H1 (cell line): ENCODE data around the gene GREB1L. TPM values are rescaled to one million over a fixed set of nuclear protein-coding genes. Genes with fewer than 3 reads are reported as not detected.

Source experiments
- CTCF ChIA-PET: fragments of 300-600 bp; sonication (Branson Sonifier 250); formaldehyde crosslinking; loops from one replicate; lab custom pipeline; 2021; ENCODE audit not compliant: partially characterized antibody; lab: Charles Lee
- POLR2A ChIA-PET: fragments of 300-600 bp; sonication (Branson Sonifier 250); formaldehyde crosslinking; loops from one replicate; lab custom pipeline; 2021; ENCODE audit warnings: inconsistent platforms; ENCODE audit not compliant: partially characterized antibody; lab: Charles Lee
- DNase-seq, 2 experiments: peaks; one replicate each; pipeline versions ENCODE4 v3.0.0 to v3.0.0-alpha.2; 2010 to 2022; ENCODE audit warnings: low spot score in 2 of 2, low read depth in 1 of 2, mixed read lengths in 1 of 2
- FAIRE-seq: peaks from 2 replicates; lab custom pipeline; 2011; peaks lifted over from hg19 to GRCh38; lab: Jason Lieb, UNC
- H2AFZ ChIP-seq: 2 replicates; pipeline ENCODE4 v1.8.1; 2012; ENCODE audit warnings: low read length, inconsistent platforms
- H2AK5ac ChIP-seq: 2 replicates; pipeline ENCODE4 v1.6.1; 2013; ENCODE audit warnings: low read depth, low read length
- H2BK120ac ChIP-seq: replicated peaks from 2 replicates; pipeline ENCODE3; 2013; ENCODE audit warnings: low read depth, low read length, inconsistent platforms
- H2BK12ac ChIP-seq: 2 replicates; pipeline ENCODE4 v1.6.1; 2013; ENCODE audit warnings: low read depth, low read length
- H2BK15ac ChIP-seq: 2 replicates; pipeline ENCODE4 v1.6.1; 2013; ENCODE audit warnings: low read length
- H2BK20ac ChIP-seq: 2 replicates; pipeline ENCODE4 v1.6.1; 2013; ENCODE audit warnings: low read length
- H2BK5ac ChIP-seq: 2 replicates; pipeline ENCODE4 v1.6.1; 2013; ENCODE audit warnings: low read depth, low read length
- H3K14ac ChIP-seq: 2 replicates; pipeline ENCODE4 v1.6.1; 2013; ENCODE audit warnings: inconsistent platforms; ENCODE audit not compliant: insufficient read length
- H3K18ac ChIP-seq: 2 replicates; pipeline ENCODE4 v1.6.1; 2013; ENCODE audit warnings: low read length; ENCODE audit errors: extremely low read depth
- H3K23ac ChIP-seq: 2 replicates; pipeline ENCODE4 v1.6.1; 2013; ENCODE audit warnings: inconsistent platforms; ENCODE audit not compliant: insufficient read length
- H3K23me2 ChIP-seq: 2 replicates; pipeline ENCODE4 v1.6.1; 2013; ENCODE audit warnings: low read depth, low read length
- H3K27ac ChIP-seq: 2 replicates; pipeline ENCODE4 v1.6.1; 2011; ENCODE audit warnings: low read depth, low read length, inconsistent platforms
- H3K27me3 ChIP-seq, 4 experiments: replicated peaks in 1 of 4; 1 replicate in 1 of 4; 2 replicates in 3 of 4; pipeline versions ENCODE4 v1.6.1 to v1.8.1; 2011 to 2013; ENCODE audit warnings: low read length in 3 of 4, mild to moderate bottlenecking in 3 of 4, inconsistent platforms in 2 of 4, mixed read lengths in 2 of 4, moderate library complexity in 1 of 4; ENCODE audit not compliant: control insufficient read depth in 3 of 4, insufficient read depth in 3 of 4; ENCODE audit errors: extremely low read depth in 1 of 4
- H3K36me3 ChIP-seq, 4 experiments: 2 replicates each; pipeline versions ENCODE4 v1.6.1 to v1.8.1; 2011 to 2013; ENCODE audit warnings: mild to moderate bottlenecking in 4 of 4, low read length in 3 of 4, moderate library complexity in 2 of 4, control low read depth in 1 of 4, inconsistent platforms in 1 of 4; ENCODE audit not compliant: insufficient read depth in 4 of 4, control insufficient read depth in 2 of 4
- H3K4ac ChIP-seq: replicated peaks from 2 replicates; pipeline ENCODE3; 2013; ENCODE audit warnings: low read length, low read depth, mixed read lengths, inconsistent platforms; ENCODE audit not compliant: insufficient read length
- H3K4me1 ChIP-seq, 4 experiments: replicated peaks in 1 of 4; 1 replicate in 1 of 4; 2 replicates in 3 of 4; pipeline versions ENCODE4 v1.6.1 to v1.8.1; 2011 to 2013; ENCODE audit warnings: low read length in 3 of 4, inconsistent platforms in 2 of 4, mixed read lengths in 1 of 4; ENCODE audit not compliant: insufficient read depth in 4 of 4, control insufficient read depth in 3 of 4
- H3K4me2 ChIP-seq, 2 experiments: 2 replicates each; pipeline versions ENCODE4 v1.6.1 to v1.8.1; 2011 to 2013; ENCODE audit warnings: low read depth in 2 of 2, low read length in 2 of 2, control low read depth in 1 of 2, inconsistent platforms in 1 of 2, mild to moderate bottlenecking in 1 of 2; ENCODE audit not compliant: insufficient read depth in 1 of 2
- H3K4me3 ChIP-seq, 4 experiments: fragments of 200-600, 300-600 bp in 1 of 4; sonication (generic), shearing (Covaris generic), sonication (Bioruptor Twin) in 1 of 4; 2 replicates each; pipeline versions ENCODE4 v1.5.1 to v1.8.1; 2011 to 2016; ENCODE audit warnings: low read length in 4 of 4, low read depth in 3 of 4, control low read depth in 2 of 4, inconsistent platforms in 2 of 4, mild to moderate bottlenecking in 2 of 4, mixed read lengths in 1 of 4, moderate library complexity in 1 of 4; ENCODE audit not compliant: insufficient read depth in 2 of 4; ENCODE audit errors: extremely low read depth in 1 of 4
- H3K56ac ChIP-seq: replicated peaks from 2 replicates; pipeline ENCODE3; 2013; ENCODE audit warnings: low read depth, mild to moderate bottlenecking, mixed read lengths, low read length, inconsistent platforms; ENCODE audit not compliant: insufficient read length
- H3K79me1 ChIP-seq: 2 replicates; pipeline ENCODE4 v1.6.1; 2013; ENCODE audit warnings: low read depth, low read length, control low read depth
- H3K79me2 ChIP-seq, 2 experiments: 2 replicates each; pipeline versions ENCODE4 v1.6.1 to v1.8.1; 2012 to 2013; ENCODE audit warnings: low read length in 2 of 2, mild to moderate bottlenecking in 2 of 2, inconsistent platforms in 1 of 2; ENCODE audit not compliant: insufficient read depth in 2 of 2, control insufficient read depth in 1 of 2
- H3K9ac ChIP-seq, 4 experiments: replicated peaks in 1 of 4; 1 replicate in 1 of 4; 2 replicates in 3 of 4; pipeline versions ENCODE4 v1.6.1 to v1.8.1; 2011 to 2013; ENCODE audit warnings: low read depth in 3 of 4, low read length in 3 of 4, control low read depth in 2 of 4, mild to moderate bottlenecking in 2 of 4, moderate library complexity in 2 of 4, inconsistent platforms in 1 of 4; ENCODE audit errors: extremely low read depth in 1 of 4
- H3K9me3 ChIP-seq, 2 experiments: 2 replicates each; pipeline versions ENCODE4 v1.6.1 to v1.8.1; 2012 to 2013; ENCODE audit warnings: mild to moderate bottlenecking in 2 of 2, moderate library complexity in 2 of 2, control low read depth in 1 of 2, inconsistent platforms in 1 of 2, low read depth in 1 of 2, low read length in 1 of 2, mixed read lengths in 1 of 2; ENCODE audit not compliant: insufficient read depth in 2 of 2
- H4K20me1 ChIP-seq, 2 experiments: replicated peaks in 1 of 2; 2 replicates each; pipeline versions ENCODE3 to v1.8.1; 2011 to 2013; ENCODE audit warnings: inconsistent platforms in 2 of 2, low read length in 2 of 2, mild to moderate bottlenecking in 1 of 2; ENCODE audit not compliant: insufficient read depth in 2 of 2, control insufficient read depth in 1 of 2
- H4K5ac ChIP-seq: 2 replicates; pipeline ENCODE4 v1.6.1; 2013; ENCODE audit warnings: low read length, low read depth, mixed read lengths, inconsistent platforms; ENCODE audit not compliant: insufficient read length
- H4K8ac ChIP-seq: 2 replicates; pipeline ENCODE4 v1.8.0; 2013; ENCODE audit warnings: mild to moderate bottlenecking, moderate library complexity, low read length, inconsistent platforms; ENCODE audit not compliant: insufficient read depth; ENCODE audit errors: extremely low read depth
- H4K91ac ChIP-seq: replicated peaks from 2 replicates; pipeline ENCODE3; 2013; ENCODE audit warnings: low read length, mixed read lengths, inconsistent platforms; ENCODE audit not compliant: insufficient read length
- BACH1 ChIP-seq: IDR thresholded peaks from 2 replicates; pipeline ENCODE4 v1.6.1; 2012; ENCODE audit warnings: low read length, improper control_type of control experiment
- CHD1 ChIP-seq: IDR thresholded peaks from 2 replicates; pipeline ENCODE4 v1.6.1; 2012; ENCODE audit warnings: low read depth, low read length, improper control_type of control experiment
- CHD2 ChIP-seq: IDR thresholded peaks from 2 replicates; pipeline ENCODE4 v1.6.1; 2012; ENCODE audit warnings: low read length, improper control_type of control experiment
- GTF2F1 ChIP-seq: IDR thresholded peaks from 2 replicates; pipeline ENCODE4 v1.6.1; 2012; ENCODE audit warnings: low read depth, low read length, improper control_type of control experiment, borderline replicate concordance
- HDAC6 ChIP-seq: IDR thresholded peaks from one replicate; pipeline ENCODE4 v1.7.1; 2012; ENCODE audit warnings: low read depth, mild to moderate bottlenecking, inconsistent platforms, low read length, moderate library complexity
- KDM1A ChIP-seq: fragments of 200-600, 300-600 bp; sonication (generic); IDR thresholded peaks from 2 replicates; pipeline ENCODE4 v1.7.1; 2016; ENCODE audit warnings: mild to moderate bottlenecking, low read length, borderline replicate concordance
- KDM4A ChIP-seq: IDR thresholded peaks from one replicate; pipeline ENCODE4 v1.7.1; 2012; ENCODE audit warnings: low read depth, mild to moderate bottlenecking, moderate library complexity, low read length, inconsistent platforms; ENCODE audit not compliant: severe bottlenecking
- MAFK ChIP-seq: IDR thresholded peaks from 2 replicates; pipeline ENCODE4 v1.6.1; 2012; ENCODE audit warnings: low read depth, mild to moderate bottlenecking, improper control_type of control experiment, low read length
- RXRA ChIP-seq: IDR thresholded peaks from 2 replicates; pipeline ENCODE4 v1.6.1; 2011; ENCODE audit warnings: low read depth, mild to moderate bottlenecking, low read length, moderate library complexity; ENCODE audit not compliant: insufficient read depth
- SIN3A ChIP-seq, 2 experiments: IDR thresholded peaks in 1 of 2; conservative IDR thresholded peaks in 1 of 2; 2 replicates each; pipeline ENCODE4 v1.6.1; 2011 to 2012; ENCODE audit warnings: low read length in 2 of 2, improper control_type of control experiment in 1 of 2, low read depth in 1 of 2, mild to moderate bottlenecking in 1 of 2
- SIRT6 ChIP-seq: IDR thresholded peaks from one replicate; pipeline ENCODE4 v1.7.1; 2012; ENCODE audit warnings: low read length, inconsistent platforms
- SP4 ChIP-seq: IDR thresholded peaks from 2 replicates; pipeline ENCODE4 v1.6.1; 2012; ENCODE audit warnings: low read length, inconsistent platforms
- TAF1 ChIP-seq: IDR thresholded peaks from 2 replicates; pipeline ENCODE4 v1.6.1; 2011; ENCODE audit warnings: mild to moderate bottlenecking, low read depth, low read length
- TBP ChIP-seq: IDR thresholded peaks from 2 replicates; pipeline ENCODE4 v1.6.1; 2011; ENCODE audit warnings: low read depth, low read length, improper control_type of control experiment
- ZNF274 ChIP-seq: IDR thresholded peaks from 2 replicates; pipeline ENCODE4 v1.7.0; 2012; ENCODE audit warnings: low read length, borderline replicate concordance; ENCODE audit errors: extremely low read depth
- whole genome bisulfite sequencing, 2 experiments: shearing (Covaris generic) in 1 of 2; methylation state at CpG; one replicate each; pipeline versions ENCODE4 v1.1.6 to v1.1.7; 2013 to 2015; ENCODE audit warnings: low lambda C conversion rate in 2 of 2, mixed read lengths in 2 of 2, inconsistent platforms in 1 of 2, low coverage in 1 of 2, missing lambda C conversion rate in 1 of 2; ENCODE audit not compliant: insufficient replicate concordance in 2 of 2, insufficient coverage in 1 of 2, insufficient read length in 1 of 2; ENCODE audit errors: extremely low coverage in 1 of 2, missing lambda C conversion rate in 1 of 2; 5-methylcytosine and 5-hydroxymethylcytosine counted together
- polyA plus RNA-seq, 7 experiments: library from polyadenylated mRNA; depleted of rRNA in 3 of 7; stranded (reverse) in 5 of 7; unstranded in 2 of 7; fragments of >200 nt in 5 of 7; fragments of 200-250 nt in 2 of 7; gene quantifications; 1 replicate in 5 of 7; 2 replicates in 1 of 7; 4 replicates in 1 of 7; pipeline versions ENCODE4 v1.2.1 to v1.2.3, GENCODE V29; 2011 to 2013; ENCODE audit warnings: missing spikeins in 2 of 7, mixed read lengths in 2 of 7
- total RNA-seq: library from RNA; stranded (reverse); fragmentation: NEBNext Ultra II Directional; extraction: Animal tissue kit (Norgen Biotek cat#: 25700); gene quantifications from 2 replicates; pipeline ENCODE4 v1.2.1, GENCODE V29; 2021
- TF ChIP-seq, protein P1 (sequence below): IDR thresholded peaks from 2 replicates; pipeline ENCODE4 v1.6.1; 2012; ENCODE audit warnings: inconsistent platforms

The GREB1L gene
- total and polyA plus RNA-seq, 2 of the 8 experiments (the other 6 are each of a cell fraction or from before 2014, with no cell fraction given) = 0.34 to 1.6 TPM

DNA sequence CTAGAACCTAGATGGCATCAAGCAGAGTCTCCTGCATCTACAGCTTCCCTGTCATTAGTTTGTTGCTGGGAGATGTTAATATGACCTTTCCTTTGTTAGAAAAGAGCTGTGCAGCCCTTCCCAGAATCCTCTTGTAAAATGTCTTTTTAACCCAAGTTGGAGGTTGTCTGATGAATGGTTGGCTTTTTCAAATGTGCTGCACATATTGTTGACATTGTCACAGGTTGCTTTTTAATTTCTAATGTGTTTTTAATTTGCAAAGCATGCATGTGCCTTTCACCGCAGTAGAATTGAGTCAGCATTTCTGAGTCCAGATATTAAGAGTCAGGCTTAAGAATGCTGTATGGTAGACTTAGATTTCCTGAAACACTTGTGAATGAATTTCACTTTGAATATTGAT, 120.8 kb downstream of the GREB1L start:
- Histone ChIP-seq H3K4me3 (no peak overlapping the region), H2BK15ac (no peak overlapping the region), H3K36me3 (no peaks in the 10 kb centered on the region), H3K56ac (no peak overlapping the region), H2AFZ (no peak overlapping the region), H3K27me3 (no peaks in the 10 kb centered on the region), H3K4me1 (peaks cover 0 to 14% (median 11%) of the 10 kb centered on the region in 4 experiments; a peak in 4 of 7 replicates), H3K79me2 (no peaks in the 10 kb centered on the region), H3K27ac (no peak overlapping the region), H3K14ac (no peak overlapping the region), H3K79me1 (no peaks in the 10 kb centered on the region), H3K4ac (no peak overlapping the region), H3K23ac (no peak overlapping the region), H3K18ac (no peak overlapping the region), H4K5ac (no peak overlapping the region), H3K9ac (no peak overlapping the region), H3K4me2 (no peak overlapping the region), H4K91ac (no peak overlapping the region), H3K9me3 (no peaks in the 10 kb centered on the region), H3K23me2 (no peaks in the 10 kb centered on the region), H4K8ac (no peak overlapping the region), H2BK5ac (no peak overlapping the region), H2BK120ac (no peak overlapping the region), H4K20me1 (no peaks in the 10 kb centered on the region), H2AK5ac (no peak overlapping the region), H2BK12ac (no peak overlapping the region), H2BK20ac (no peak overlapping the region)
- WGBS, 2 experiments = 82% methylated on average over 1 of the region's 1 CpG; no CpG with 5 or more reads in 1 of the 2 experiments
- ChIA-PET POLR2A (no interaction called here), CTCF (interaction anchor here (0.6 to 1.4 kb wide), 2 partner anchors 168 to 373 kb away, joined by 3 to 5 read pairs; no protein-coding TSS in a partner anchor)
- DNase-seq = no peak
- no peak for FAIRE-seq
- TF ChIP-seq GTF2F1 (no peak), SIN3A (conservative IDR thresholded peaks at IDR 0.05 in 1 of 2, IDR thresholded peaks at IDR 0.05 in 1 of 2; ENCODE audit: low read depth in 1 of 2, low read length in 2 of 2) (no peak), TAF1 (no peak), TBP (no peak), ZNF274 (no peak), KDM4A (no peak), SP4 (no peak), BACH1 (no peak), KDM1A (no peak), HDAC6 (no peak), SIRT6 (no peak), MAFK (no peak), RXRA (no peak), CHD1 (no peak), CHD2 (no peak)
- TF ChIP-seq, protein P1, sequence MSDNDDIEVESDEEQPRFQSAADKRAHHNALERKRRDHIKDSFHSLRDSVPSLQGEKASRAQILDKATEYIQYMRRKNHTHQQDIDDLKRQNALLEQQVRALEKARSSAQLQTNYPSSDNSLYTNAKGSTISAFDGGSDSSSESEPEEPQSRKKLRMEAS = no peak
